Karpas-422 (cell line): ENCODE results near the gene MATN4. TPM values are rescaled to one million over a fixed set of nuclear protein-coding genes. Genes with fewer than 3 reads are reported as not detected.

Experiments
- DNase-seq: peaks from one replicate; pipeline ENCODE4 v3.0.0-alpha.2; 2015
- H2AFZ ChIP-seq: fragments of 200-600 bp; sonication (generic); 2 replicates; pipeline ENCODE4 v1.6.1; 2014; ENCODE audit warnings: antibody characterized with exemption, low read length, mixed read lengths
- H3K27ac ChIP-seq: fragments of 200-600 bp; sonication (generic); 2 replicates; pipeline ENCODE4 v1.5.1; 2014; ENCODE audit warnings: mild to moderate bottlenecking, low read length, moderate library complexity
- H3K27me3 ChIP-seq: fragments of 200-600 bp; sonication (generic); 2 replicates; pipeline ENCODE4 v1.6.1; 2014; ENCODE audit warnings: low read length, mixed read lengths
- H3K36me3 ChIP-seq: fragments of 200-600 bp; sonication (generic); 2 replicates; pipeline ENCODE4 v1.6.1; 2014; ENCODE audit warnings: low read length, mixed read lengths; ENCODE audit not compliant: insufficient read depth
- H3K4me1 ChIP-seq: fragments of 200-600 bp; sonication (generic); 2 replicates; pipeline ENCODE4 v1.6.1; 2014; ENCODE audit warnings: mild to moderate bottlenecking, low read length, mixed read lengths
- H3K4me2 ChIP-seq: fragments of 200-600 bp; sonication (generic); 2 replicates; pipeline ENCODE4 v1.6.1; 2014; ENCODE audit warnings: low read length, low read depth, mild to moderate bottlenecking; ENCODE audit not compliant: poor library complexity, severe bottlenecking
- H3K4me3 ChIP-seq: fragments of 200-600 bp; sonication (generic); 2 replicates; pipeline ENCODE4 v1.5.1; 2014; ENCODE audit warnings: mild to moderate bottlenecking, antibody characterized with exemption, low read length, mixed read lengths
- H3K79me2 ChIP-seq: fragments of 200-600 bp; sonication (generic); 2 replicates; pipeline ENCODE4 v1.6.1; 2014; ENCODE audit warnings: mild to moderate bottlenecking, low read length, mixed read lengths
- H3K9ac ChIP-seq: fragments of 200-600 bp; sonication (generic); 2 replicates; pipeline ENCODE4 v1.6.0; 2014; ENCODE audit warnings: low read length
- H3K9me2 ChIP-seq: fragments of 200-600 bp; sonication (generic), shearing (Covaris generic); replicated peaks from 2 replicates; pipeline ENCODE4 v1.6.0; 2014; ENCODE audit warnings: mild to moderate bottlenecking, low read length, moderate library complexity; ENCODE audit not compliant: insufficient read depth
- H3K9me3 ChIP-seq: fragments of 300-700, 200-600 bp; sonication (generic); 2 replicates; pipeline ENCODE4 v1.6.1; 2014; ENCODE audit warnings: low read length, mixed read lengths
- H4K20me1 ChIP-seq: fragments of 200-600 bp; sonication (generic); 2 replicates; pipeline ENCODE4 v1.6.1; 2014; ENCODE audit warnings: mild to moderate bottlenecking, antibody characterized with exemption, low read length, low read depth; ENCODE audit not compliant: insufficient read depth
- total RNA-seq: library from RNA; depleted of rRNA; stranded (reverse); fragments of >200 nt; shearing (Covaris generic); gene quantifications from 2 replicates; pipeline ENCODE4 v1.2.3, GENCODE V29; 2014; ENCODE audit warnings: low replicate concordance

MATN4 gene
- total RNA-seq, 1 experiment from 2014 or later: not detected

DNA sequence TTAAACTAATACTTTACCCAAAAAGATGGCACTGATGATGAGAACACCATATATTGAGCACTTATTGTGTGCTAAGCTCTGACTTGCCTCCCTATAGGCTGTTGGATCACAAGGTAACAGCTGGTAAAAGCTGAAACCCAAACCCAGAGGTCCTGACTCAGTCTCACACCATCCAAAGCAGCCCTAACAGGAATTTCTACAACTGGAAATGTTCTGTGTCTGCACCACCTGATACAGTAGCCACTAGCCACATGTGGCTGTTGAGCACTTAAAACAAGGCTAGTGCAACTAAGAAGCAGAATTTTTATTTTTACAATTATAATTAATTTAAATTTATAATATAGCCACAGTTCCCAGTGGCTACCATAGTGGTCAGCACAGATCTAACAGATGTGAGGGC is 15.6 kb upstream of the MATN4 start:
- Histone ChIP-seq H3K9ac (no peak overlapping the region), H3K9me2 (no peaks in the 10 kb centered on the region), H3K9me3 (no peaks in the 10 kb centered on the region), H3K4me2 (no peak overlapping the region), H3K4me1 (peaks cover 14% of the 10 kb centered on the region), H2AFZ (no peak overlapping the region), H4K20me1 (no peaks in the 10 kb centered on the region), H3K4me3 (no peak overlapping the region), H3K36me3 (no peaks in the 10 kb centered on the region), H3K79me2 (no peaks in the 10 kb centered on the region), H3K27me3 (no peaks in the 10 kb centered on the region), H3K27ac (no peak overlapping the region)
- no peak for DNase-seq

DNA sequence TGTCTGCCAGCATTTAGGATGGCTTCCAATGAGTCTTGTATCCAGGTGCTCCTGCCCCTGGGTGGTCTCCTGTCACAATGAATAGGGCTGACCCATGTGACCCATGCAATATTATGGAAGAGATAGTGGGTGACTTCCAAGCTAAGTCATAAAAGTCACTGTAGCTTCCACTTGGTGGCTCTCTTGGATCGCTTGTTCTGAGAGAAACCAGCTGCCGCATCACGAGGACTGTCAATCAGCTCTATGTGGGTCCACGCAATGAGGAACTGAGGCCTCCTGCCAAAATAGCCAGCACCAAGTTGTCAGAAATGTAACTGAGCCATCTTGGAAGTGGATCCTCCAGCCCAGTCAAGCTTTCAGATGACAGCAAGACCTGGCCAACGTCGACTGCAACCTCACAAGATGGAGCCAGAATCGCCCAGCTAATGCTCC is 14.9 kb upstream of the MATN4 start:
- H3K36me3 ChIP-seq: no peaks in the 10 kb centered on the region
- peaks cover 12% of the 10 kb centered on the region for H3K4me1 ChIP-seq
- H3K4me3 ChIP-seq: no peak overlapping the region
- no peak overlapping the region for H3K9ac ChIP-seq
- H3K27ac ChIP-seq: no peak overlapping the region
- no peak overlapping the region for H3K4me2 ChIP-seq
- no peaks in the 10 kb centered on the region for H4K20me1 ChIP-seq
- no peaks in the 10 kb centered on the region for H3K9me3 ChIP-seq
- H3K9me2 ChIP-seq: no peaks in the 10 kb centered on the region
- H3K79me2 ChIP-seq: no peaks in the 10 kb centered on the region
- peak; percentile 83 for DNase-seq
- H3K27me3 ChIP-seq: no peaks in the 10 kb centered on the region
- no peak overlapping the region for H2AFZ ChIP-seq

DNA sequence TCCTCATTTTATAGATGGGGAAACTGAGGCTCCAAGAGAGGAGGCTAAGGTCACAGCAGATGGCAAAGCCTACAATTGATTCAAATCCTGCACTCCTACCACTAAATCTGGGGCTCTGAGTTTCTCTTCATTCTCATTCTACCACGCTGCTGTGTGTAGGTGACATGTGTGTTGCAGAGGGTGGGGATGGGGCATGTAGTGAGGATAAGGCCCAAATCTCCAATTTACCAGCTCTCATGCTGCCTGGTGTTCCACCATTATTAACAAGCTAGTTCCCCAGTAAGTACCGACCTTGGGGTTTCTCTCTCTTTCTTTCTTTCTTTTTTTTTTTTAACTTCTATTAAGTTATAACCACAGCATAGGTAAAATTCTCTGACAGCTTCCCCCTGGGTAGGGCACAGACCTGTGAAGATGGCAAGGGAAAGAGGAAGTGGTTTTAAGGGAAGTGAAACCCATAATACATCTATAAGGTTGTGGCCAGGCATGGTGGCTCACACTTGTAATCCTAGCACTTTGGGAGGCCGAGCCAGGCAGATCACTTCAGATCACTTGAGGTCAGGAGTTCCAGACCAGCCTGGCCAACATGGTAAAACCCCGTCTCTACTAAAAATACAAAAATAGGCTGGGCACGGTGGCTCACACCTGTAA is 13.0 kb upstream of the MATN4 start:
- Histone ChIP-seq H3K27ac (peak overlapping the region; percentile 13; the same call in 1 of the 2 replicates), H3K4me2 (no peak overlapping the region), H3K9ac (no peak overlapping the region), H3K27me3 (no peaks in the 10 kb centered on the region), H3K9me3 (no peaks in the 10 kb centered on the region), H4K20me1 (no peaks in the 10 kb centered on the region), H3K4me1 (peaks cover 12% of the 10 kb centered on the region), H3K36me3 (no peaks in the 10 kb centered on the region), H3K4me3 (no peak overlapping the region), H3K9me2 (no peaks in the 10 kb centered on the region), H3K79me2 (no peaks in the 10 kb centered on the region), H2AFZ (no peak overlapping the region)
- DNase-seq: peak; percentile 90

DNA sequence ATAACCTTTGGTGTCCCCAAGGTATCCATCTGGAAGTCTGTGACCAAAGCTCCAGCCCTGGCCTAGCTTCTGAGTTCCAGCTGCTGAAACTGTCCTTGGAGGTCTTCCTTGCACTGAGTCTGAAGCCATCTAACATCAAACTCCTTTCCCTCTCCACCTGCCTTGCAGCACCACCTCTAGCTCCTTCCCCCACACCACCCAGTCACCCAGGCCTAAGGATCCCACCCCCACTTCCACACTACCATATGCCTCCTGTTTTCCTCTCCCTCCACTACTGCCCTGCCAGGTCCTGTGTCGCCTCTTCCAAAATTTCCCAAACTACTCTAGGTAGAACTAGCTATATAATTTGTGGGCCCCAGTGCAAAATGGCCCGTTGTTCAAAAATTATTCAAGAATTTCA is 10.8 kb upstream of the MATN4 start:
- H3K36me3 ChIP-seq: no peaks in the 10 kb centered on the region
- H3K27me3 ChIP-seq: no peaks in the 10 kb centered on the region
- H3K9ac ChIP-seq: no peak overlapping the region
- no peak overlapping the region for H3K4me3 ChIP-seq
- H3K27ac ChIP-seq: no peak overlapping the region
- H3K9me3 ChIP-seq: no peaks in the 10 kb centered on the region
- H2AFZ ChIP-seq: no peak overlapping the region
- no peak overlapping the region for H3K4me2 ChIP-seq
- peaks cover 12% of the 10 kb centered on the region for H3K4me1 ChIP-seq
- no peaks in the 10 kb centered on the region for H3K79me2 ChIP-seq
- no peaks in the 10 kb centered on the region for H4K20me1 ChIP-seq
- DNase-seq: no peak
- H3K9me2 ChIP-seq: no peaks in the 10 kb centered on the region

DNA sequence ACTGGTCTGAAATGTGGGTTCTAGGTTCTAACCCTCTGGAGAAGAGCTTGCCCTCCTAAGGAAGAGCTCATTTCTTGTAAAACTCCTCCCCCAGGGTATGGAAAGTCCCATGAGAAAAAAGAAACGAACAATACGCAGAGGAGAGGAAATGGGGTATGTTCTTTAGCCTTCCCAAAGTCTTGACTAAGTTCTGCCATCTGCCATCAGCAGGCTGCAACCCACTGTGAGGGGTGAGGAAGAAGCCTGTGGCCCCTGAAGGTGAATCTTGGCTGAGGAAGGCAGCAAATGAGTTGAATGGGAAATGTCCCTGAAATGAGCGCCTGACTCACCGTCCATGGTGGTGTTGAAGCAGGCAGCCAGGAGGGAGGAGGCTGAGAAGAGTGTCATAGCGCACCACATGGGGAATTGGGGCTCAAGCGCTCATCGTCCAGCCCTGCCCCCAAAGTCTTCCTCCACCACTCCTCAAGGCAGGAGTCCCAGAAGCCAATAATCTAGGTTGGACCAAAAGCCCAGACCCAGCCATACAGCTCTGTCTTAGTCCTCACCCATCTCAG is 10.4 kb upstream of the MATN4 start:
- Histone ChIP-seq H3K27ac (no peak overlapping the region), H3K4me2 (no peak overlapping the region), H3K9ac (no peak overlapping the region), H3K4me1 (peaks cover 12% of the 10 kb centered on the region), H3K27me3 (no peaks in the 10 kb centered on the region), H3K4me3 (no peak overlapping the region), H3K9me2 (no peaks in the 10 kb centered on the region), H2AFZ (no peak overlapping the region), H3K36me3 (no peaks in the 10 kb centered on the region), H3K79me2 (no peaks in the 10 kb centered on the region), H3K9me3 (no peaks in the 10 kb centered on the region), H4K20me1 (no peaks in the 10 kb centered on the region)
- DNase-seq: no peak

DNA sequence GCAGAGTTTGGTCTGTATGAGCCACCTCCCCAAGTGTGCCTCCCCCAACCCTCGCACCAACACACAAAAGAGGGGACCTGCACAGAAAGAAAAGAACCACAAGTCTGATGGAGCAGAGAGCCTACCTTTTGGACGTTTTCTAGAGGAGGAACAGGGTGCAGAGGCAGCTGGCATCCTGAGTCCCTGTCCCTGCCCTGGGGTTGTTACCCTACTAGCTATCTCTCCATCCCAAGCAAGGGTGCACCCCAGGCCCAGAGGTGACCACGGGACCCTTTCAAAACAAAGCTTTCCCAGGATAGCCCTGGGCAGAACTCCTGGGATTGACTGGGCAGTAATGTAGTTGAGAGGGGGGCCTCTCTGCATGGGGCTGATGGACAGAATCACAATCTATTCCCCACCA is 9.7 kb upstream of the MATN4 start:
- no peaks in the 10 kb centered on the region for H3K79me2 ChIP-seq
- H2AFZ ChIP-seq: no peak overlapping the region
- no peak overlapping the region for H3K4me2 ChIP-seq
- peaks cover 9% of the 10 kb centered on the region for H3K4me1 ChIP-seq
- no peak overlapping the region for H3K27ac ChIP-seq
- no peak overlapping the region for H3K4me3 ChIP-seq
- no peaks in the 10 kb centered on the region for H3K36me3 ChIP-seq
- H4K20me1 ChIP-seq: no peaks in the 10 kb centered on the region
- H3K9me2 ChIP-seq: no peaks in the 10 kb centered on the region
- no peaks in the 10 kb centered on the region for H3K9me3 ChIP-seq
- no peaks in the 10 kb centered on the region for H3K27me3 ChIP-seq
- H3K9ac ChIP-seq: no peak overlapping the region
- no peak for DNase-seq

DNA sequence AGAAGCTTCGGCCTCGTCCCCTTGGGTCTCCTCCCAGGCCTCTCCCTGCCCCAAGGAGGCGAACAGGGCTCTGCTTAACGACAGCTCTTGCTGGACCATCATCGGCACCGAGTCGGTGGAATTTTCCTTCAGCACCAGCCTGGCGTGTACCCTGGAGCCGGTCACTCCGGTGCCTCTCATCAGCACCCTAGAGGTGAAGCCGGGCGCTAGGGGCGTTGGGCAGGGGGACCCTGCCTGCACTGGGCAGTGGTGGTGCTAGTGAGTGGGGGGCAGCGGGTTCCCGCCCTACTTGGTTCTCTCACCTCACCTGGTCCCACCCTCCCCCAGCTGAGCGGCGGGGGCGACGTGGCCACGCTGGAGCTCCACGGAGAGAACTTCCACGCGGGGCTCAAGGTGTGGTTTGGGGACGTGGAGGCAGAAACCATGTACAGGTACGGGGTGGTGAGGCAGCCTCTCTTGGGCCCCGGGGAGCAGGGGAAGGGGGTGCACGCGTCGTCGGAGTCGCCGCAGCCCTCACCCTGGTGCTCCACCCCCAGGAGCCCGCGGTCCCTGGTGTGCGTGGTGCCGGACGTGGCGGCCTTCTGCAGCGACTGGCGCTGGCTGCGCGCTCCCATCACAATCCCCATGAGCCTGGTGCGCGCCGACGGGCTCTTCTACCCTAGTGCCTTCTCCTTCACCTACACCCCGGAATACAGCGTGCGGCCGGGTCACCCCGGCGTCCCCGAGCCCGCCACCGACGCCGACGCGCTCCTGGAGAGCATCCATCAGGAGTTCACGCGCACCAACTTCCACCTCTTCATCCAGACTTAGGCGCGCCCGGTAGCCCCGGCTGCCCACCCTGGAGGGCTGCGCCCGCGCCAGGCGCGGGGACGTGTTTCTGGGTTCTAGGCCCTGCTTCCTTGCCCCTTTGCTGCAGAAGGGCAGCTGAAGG is 8.3 kb upstream of the MATN4 start:
- Histone ChIP-seq H3K9me3 (no peaks in the 10 kb centered on the region), H3K79me2 (no peaks in the 10 kb centered on the region), H3K4me1 (peaks cover 9% of the 10 kb centered on the region), H3K27me3 (no peaks in the 10 kb centered on the region), H3K4me3 (no peak overlapping the region), H3K36me3 (no peaks in the 10 kb centered on the region), H3K4me2 (no peak overlapping the region), H2AFZ (no peak overlapping the region), H3K27ac (no peak overlapping the region), H4K20me1 (0 out of 2 replicates have a peak, but pooled peaks cover 3% of the 10 kb centered on the region), H3K9ac (no peak overlapping the region), H3K9me2 (no peaks in the 10 kb centered on the region)
- DNase-seq: no peak

DNA sequence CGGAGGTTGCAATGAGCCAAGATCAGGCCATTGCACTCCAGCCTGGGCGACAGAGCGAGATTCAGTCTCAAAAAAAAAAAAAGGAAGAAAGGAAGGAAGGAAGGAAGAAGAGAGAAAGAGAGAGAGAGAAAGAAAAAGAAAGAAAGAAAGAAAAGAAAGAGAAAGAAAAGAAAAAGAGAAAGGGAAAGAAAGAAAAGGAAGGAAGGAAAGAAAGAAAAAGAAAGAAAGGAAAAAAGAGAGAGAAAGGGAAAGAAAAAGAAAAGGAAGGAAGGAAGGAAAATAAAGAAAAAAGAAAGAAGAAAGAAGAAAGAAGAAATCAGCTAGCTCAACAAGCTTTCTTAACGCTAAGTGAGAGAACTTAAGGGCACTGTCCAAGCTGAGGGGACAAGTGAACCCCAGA is 7.6 kb upstream of the MATN4 start:
- no peak overlapping the region for H3K27ac ChIP-seq
- no peak overlapping the region for H3K9ac ChIP-seq
- H3K79me2 ChIP-seq: no peaks in the 10 kb centered on the region
- 0 out of 2 replicates have a peak, but pooled peaks cover 3% of the 10 kb centered on the region for H4K20me1 ChIP-seq
- peaks cover 4% of the 10 kb centered on the region for H3K4me1 ChIP-seq
- H3K27me3 ChIP-seq: no peaks in the 10 kb centered on the region
- DNase-seq: no peak
- H2AFZ ChIP-seq: no peak overlapping the region
- H3K9me2 ChIP-seq: no peaks in the 10 kb centered on the region
- no peaks in the 10 kb centered on the region for H3K9me3 ChIP-seq
- no peak overlapping the region for H3K4me3 ChIP-seq
- no peak overlapping the region for H3K4me2 ChIP-seq
- no peaks in the 10 kb centered on the region for H3K36me3 ChIP-seq
